ENCODE results near the gene OR5D18.
"Not testable (repeated sequence)": the region's sequence is repeated elsewhere in the genome, so short reads cannot be mapped to it uniquely, and the experiment has no call there.

The OR5D18 gene

GRCh38 chr11:55819330-55819729 lies at the start of gene OR5D18:
Gene OR5D18, plus strand, starts transcription at chr11:55819630. Its CDS starts 0 bp downstream, at chr11:55819630.
- no peak for DNase-seq (ENCODE audit: low spot score)

GRCh38 chr11:55773138-55773537 lies 46.3 kb upstream of the OR5D18 start, which contains the start of gene OR5D13:
Gene OR5D13, plus strand, starts transcription at chr11:55773438. Its CDS starts 0 bp downstream, at chr11:55773438.
- no peak for DNase-seq (ENCODE audit: low spot score)

- DNase-seq (ENCODE audit: low spot score), result no peak
Measured at GRCh38 chr11:55791606-55792005, 27.8 kb upstream of the OR5D18 start.

GRCh38 chr11:55793321-55793720 lies 26.1 kb upstream of the OR5D18 start:
- DNase-seq (ENCODE audit: low spot score), result no peak

- no peak for DNase-seq (ENCODE audit: low spot score)
Measured at GRCh38 chr11:55795256-55795655, 24.2 kb upstream of the OR5D18 start, which contains the start of gene OR5D14. Gene OR5D14, plus strand, starts transcription at chr11:55795556. Its CDS starts 0 bp downstream, at chr11:55795556.

GRCh38 chr11:55806248-55806647 lies 13.2 kb upstream of the OR5D18 start:
- DNase-seq (ENCODE audit: low spot score), result no peak

- no peak for DNase-seq (ENCODE audit: low spot score)
Measured at GRCh38 chr11:55811067-55811466, 8.4 kb upstream of the OR5D18 start, which contains the start of gene OR5L1. Gene OR5L1, plus strand, starts transcription at chr11:55811367. Its CDS starts 100 bp downstream, at chr11:55811467.

- no peak for DNase-seq (ENCODE audit: low spot score)
Measured at GRCh38 chr11:55826919-55827318, 7.5 kb downstream of the OR5D18 start, which contains the start of gene OR5L2. Gene OR5L2, plus strand, starts transcription at chr11:55827219. Its CDS starts 0 bp downstream, at chr11:55827219.

- no peak for DNase-seq (ENCODE audit: low spot score)
Measured at GRCh38 chr11:55838452-55838851, 19.0 kb downstream of the OR5D18 start, which contains the start of gene OR5D16. Gene OR5D16, plus strand, starts transcription at chr11:55838752. Its CDS starts 0 bp downstream, at chr11:55838752.

- no peak for DNase-seq (ENCODE audit: low spot score)
Measured at GRCh38 chr11:55847453-55847852, 28.0 kb downstream of the OR5D18 start.

GRCh38 chr11:55849037-55849436 lies 29.6 kb downstream of the OR5D18 start:
- no peak for DNase-seq (ENCODE audit: low spot score)

GRCh38 chr11:55852141-55852540 lies 32.7 kb downstream of the OR5D18 start:
- DNase-seq (ENCODE audit: low spot score), result no peak

- no peak for DNase-seq (ENCODE audit: low spot score)
Measured at GRCh38 chr11:55854704-55855103, 35.3 kb downstream of the OR5D18 start.

- not testable (repeated sequence) for DNase-seq (ENCODE audit: low spot score)
Measured at GRCh38 chr11:55867354-55867753, 47.9 kb downstream of the OR5D18 start.

Data from putamen (tissue), 1 donor.